Progenitor cell of endocrine pancreas (in vitro differentiated cells): ENCODE results near the gene MYORG. TPM values are rescaled to one million over a fixed set of nuclear protein-coding genes. Genes with fewer than 3 reads are reported as not detected.

ENCODE experiments used
- DNase-seq: peaks from one replicate; pipeline ENCODE4 v3.0.0; 2021; ENCODE audit warnings: low spot score; ENCODE audit not compliant: unreplicated experiment
- H3K27ac Mint-ChIP-seq: 2 replicates; pipeline ENCODE4 v1.8.0; 2021; ENCODE audit warnings: mild to moderate bottlenecking, moderate library complexity, mixed read lengths
- H3K27me3 Mint-ChIP-seq: 2 replicates; pipeline ENCODE4 v1.8.0; 2021; ENCODE audit warnings: mixed read lengths
- H3K36me3 Mint-ChIP-seq: 2 replicates; pipeline ENCODE4 v1.8.0; 2022; ENCODE audit warnings: mixed read lengths; ENCODE audit not compliant: insufficient read depth
- H3K4me1 Mint-ChIP-seq: 2 replicates; pipeline ENCODE4 v1.8.0; 2021; ENCODE audit warnings: low read depth, mixed read lengths
- H3K4me3 Mint-ChIP-seq: 2 replicates; pipeline ENCODE4 v1.8.0; 2021; ENCODE audit warnings: low read depth, mild to moderate bottlenecking, moderate library complexity, mixed read lengths
- H3K9me3 Mint-ChIP-seq: 2 replicates; pipeline ENCODE4 v1.8.0; 2021; ENCODE audit warnings: low read depth, mixed read lengths
- long read RNA-seq: library from polyadenylated mRNA; unstranded; transcript quantifications from one replicate; pipeline ENCODE4 v2.0.0, GENCODE V29; 2020
- total RNA-seq: library from RNA; stranded (reverse); gene quantifications from 2 replicates; pipeline ENCODE4 v1.2.1, GENCODE V29; 2021
- TF ChIP-seq, protein P1 (sequence below): fragments of 200-600 bp; sonication (generic); IDR thresholded peaks from one replicate; pipeline ENCODE4 v1.5.0; 2021; ENCODE audit warnings: antibody characterized with exemption, mild to moderate bottlenecking; ENCODE audit not compliant: unreplicated experiment

The MYORG gene
- total RNA-seq = 8.8 and 9.2 TPM in 2 replicates
- long read RNA-seq, full-length matches to known transcripts = 1 of 4 reads
- long read RNA-seq, partial matches to known transcripts = 0 of 4 reads
- long read RNA-seq, other reads (novel, unspliced or antisense) = 3 of 4 reads

DNA sequence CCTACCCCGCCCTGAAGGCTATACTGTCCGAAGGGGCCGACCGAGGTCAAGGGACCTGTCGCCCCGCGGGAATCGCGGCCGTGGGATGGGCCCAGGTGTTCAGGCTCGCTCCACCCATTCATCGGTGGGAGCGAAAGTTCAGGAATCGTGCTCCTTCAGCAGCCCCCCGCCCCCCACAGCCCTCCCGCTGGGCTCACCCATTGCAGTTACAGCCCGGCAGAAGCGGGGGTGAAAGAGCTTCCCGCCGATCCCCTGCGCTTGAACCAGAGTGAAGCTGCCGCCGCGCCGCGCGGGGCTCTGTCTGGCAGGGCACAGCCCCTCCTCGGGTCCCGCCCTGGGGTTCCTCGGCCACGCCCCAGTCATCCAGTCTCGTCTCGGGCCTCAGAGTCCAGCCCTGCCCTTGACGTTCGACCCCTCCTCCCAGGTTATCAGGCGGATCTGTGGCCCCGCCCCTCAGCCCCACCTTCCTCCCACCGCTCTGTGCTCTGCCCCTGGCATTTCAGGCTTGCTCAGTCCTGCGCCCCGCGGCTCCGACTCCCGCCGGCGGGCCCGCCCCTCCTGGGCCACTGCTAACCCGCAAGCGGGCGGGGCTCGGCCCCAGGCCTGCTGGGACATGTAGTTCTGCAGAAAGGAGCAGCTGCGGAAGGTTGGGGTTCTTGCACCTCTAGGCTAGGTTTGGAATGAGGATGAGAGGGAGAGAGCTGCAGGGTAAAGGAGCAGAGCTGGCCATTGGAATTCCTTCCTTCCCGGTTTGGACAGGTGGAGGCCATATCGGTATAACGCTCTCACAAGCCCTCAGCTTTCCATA, at the start of gene MYORG:
MYORG (minus strand) TSS at position 303 of the 808 bp plus-strand sequence. CDS start 3,955 bp downstream, outside the sequence.
- TF ChIP-seq, protein P1, sequence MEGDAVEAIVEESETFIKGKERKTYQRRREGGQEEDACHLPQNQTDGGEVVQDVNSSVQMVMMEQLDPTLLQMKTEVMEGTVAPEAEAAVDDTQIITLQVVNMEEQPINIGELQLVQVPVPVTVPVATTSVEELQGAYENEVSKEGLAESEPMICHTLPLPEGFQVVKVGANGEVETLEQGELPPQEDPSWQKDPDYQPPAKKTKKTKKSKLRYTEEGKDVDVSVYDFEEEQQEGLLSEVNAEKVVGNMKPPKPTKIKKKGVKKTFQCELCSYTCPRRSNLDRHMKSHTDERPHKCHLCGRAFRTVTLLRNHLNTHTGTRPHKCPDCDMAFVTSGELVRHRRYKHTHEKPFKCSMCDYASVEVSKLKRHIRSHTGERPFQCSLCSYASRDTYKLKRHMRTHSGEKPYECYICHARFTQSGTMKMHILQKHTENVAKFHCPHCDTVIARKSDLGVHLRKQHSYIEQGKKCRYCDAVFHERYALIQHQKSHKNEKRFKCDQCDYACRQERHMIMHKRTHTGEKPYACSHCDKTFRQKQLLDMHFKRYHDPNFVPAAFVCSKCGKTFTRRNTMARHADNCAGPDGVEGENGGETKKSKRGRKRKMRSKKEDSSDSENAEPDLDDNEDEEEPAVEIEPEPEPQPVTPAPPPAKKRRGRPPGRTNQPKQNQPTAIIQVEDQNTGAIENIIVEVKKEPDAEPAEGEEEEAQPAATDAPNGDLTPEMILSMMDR = no peak

DNA sequence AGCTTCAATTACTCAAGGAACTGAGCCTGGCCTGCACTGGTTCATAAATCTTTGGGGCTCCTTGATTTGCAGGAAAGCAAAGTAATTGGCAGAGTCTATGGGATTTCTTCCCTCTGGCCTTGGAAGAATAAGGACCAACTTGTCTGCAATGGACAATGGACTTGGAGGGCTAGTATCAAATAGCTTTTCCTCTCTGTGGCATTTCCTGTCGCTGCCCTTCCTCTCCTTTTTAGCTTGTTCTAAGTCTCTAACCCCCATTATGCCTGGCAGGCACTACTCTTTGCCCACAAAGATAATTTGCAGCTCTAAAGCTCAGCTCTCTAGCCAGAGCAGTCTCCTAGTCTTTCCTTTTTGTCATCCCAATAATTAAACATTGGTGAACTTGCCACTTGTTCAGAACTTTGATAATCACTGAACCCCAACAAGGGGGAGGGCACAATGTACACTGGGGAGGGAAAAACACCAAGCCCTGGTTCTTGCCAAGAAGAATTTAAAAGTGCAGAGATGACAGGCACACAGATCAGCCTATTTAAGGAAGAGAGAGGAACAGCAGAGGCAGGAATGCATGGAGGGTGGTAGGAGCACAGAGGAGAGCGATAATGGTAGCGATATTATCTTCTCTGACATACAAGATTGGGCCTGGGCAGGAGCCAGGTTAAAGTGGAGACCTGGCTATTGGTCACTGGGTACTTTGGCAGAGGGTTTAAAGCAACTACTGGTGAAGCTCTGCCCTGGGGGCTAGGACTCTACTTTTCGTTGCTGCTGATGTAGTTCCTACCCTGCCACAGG, 43.2 kb upstream of the MYORG start:
- Mint-ChIP-seq H3K9me3 (no peaks in the 10 kb centered on the region), H3K27me3 (no peaks in the 10 kb centered on the region), H3K4me3 (no peak overlapping the region), H3K4me1 (no peaks in the 10 kb centered on the region), H3K36me3 (no peaks in the 10 kb centered on the region), H3K27ac (no peak overlapping the region)
- TF ChIP-seq, protein P1 = no peak
- DNase-seq = no peak

More for the DNA sequence above, at the start of gene MYORG:
- peak; percentile 87 for DNase-seq
- Mint-ChIP-seq H3K27ac (peak within 1 kb of the TSS; percentile 89), H3K4me1 (peaks cover 28% of the 10 kb centered on the region), H3K4me3 (peak within 1 kb of the TSS; percentile 86), H3K9me3 (no peaks in the 10 kb centered on the region), H3K27me3 (peaks cover 36% of the 10 kb centered on the region), H3K36me3 (peaks cover 4% of the 10 kb centered on the region)

DNA sequence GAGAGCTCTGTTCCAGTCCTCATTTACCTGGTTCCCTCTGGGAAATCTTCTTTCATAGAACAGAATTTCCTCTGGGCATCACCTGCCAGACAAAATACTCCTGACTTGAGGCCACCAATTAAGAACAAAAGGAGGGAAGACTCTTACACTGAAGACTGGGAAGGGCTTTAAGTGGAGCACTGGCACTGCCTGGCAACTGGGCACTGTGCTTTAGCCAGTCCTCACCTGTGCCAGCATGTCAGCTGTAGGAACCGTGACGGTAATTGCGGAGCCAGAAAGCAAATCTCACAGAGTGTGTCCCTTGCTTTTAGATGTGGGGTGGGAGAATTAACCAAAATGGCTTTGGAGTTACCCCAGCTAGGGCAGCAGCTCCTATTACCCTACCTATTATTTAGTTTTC, 41.0 kb upstream of the MYORG start:
- DNase-seq = no peak
- TF ChIP-seq, protein P1 = no peak
- Mint-ChIP-seq H3K27me3 (no peaks in the 10 kb centered on the region), H3K9me3 (no peaks in the 10 kb centered on the region), H3K4me3 (no peak overlapping the region), H3K27ac (no peak overlapping the region), H3K4me1 (no peaks in the 10 kb centered on the region), H3K36me3 (no peaks in the 10 kb centered on the region)

DNA sequence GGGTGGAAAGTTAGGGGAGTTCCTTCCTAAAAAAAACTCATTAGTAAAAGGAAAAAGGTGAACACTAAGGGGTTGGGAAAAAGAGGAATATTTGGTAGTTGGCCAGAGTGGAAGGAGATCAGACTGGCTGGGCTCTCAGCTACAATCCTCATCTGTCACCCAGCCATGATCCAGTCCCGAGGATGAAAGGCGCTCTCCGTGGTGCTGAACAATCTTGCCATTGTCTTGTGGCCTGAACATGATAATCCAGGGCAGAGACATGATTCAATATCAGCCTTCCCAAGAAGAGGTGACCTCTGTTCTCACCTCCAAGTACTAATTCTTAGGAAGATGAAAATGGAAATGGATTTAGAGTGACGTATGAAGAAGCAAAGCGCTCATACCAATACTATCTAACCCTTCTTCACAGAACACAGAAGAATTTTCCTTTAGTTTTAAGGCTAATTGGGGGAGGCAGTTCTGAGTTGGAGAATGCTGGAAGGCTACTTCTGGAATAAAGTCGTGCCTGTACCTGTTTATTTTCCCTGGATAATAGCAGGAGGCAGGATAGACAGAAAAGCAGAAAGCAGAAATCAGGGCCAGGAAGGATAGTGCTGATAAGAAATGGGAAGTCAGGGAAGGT, 36.6 kb upstream of the MYORG start:
- Mint-ChIP-seq H3K4me3 (no peak overlapping the region), H3K4me1 (no peaks in the 10 kb centered on the region), H3K27ac (no peak overlapping the region), H3K27me3 (peaks cover 2% of the 10 kb centered on the region), H3K9me3 (no peaks in the 10 kb centered on the region), H3K36me3 (no peaks in the 10 kb centered on the region)
- DNase-seq = peak; percentile 64
- TF ChIP-seq, protein P1 = no peak

DNA sequence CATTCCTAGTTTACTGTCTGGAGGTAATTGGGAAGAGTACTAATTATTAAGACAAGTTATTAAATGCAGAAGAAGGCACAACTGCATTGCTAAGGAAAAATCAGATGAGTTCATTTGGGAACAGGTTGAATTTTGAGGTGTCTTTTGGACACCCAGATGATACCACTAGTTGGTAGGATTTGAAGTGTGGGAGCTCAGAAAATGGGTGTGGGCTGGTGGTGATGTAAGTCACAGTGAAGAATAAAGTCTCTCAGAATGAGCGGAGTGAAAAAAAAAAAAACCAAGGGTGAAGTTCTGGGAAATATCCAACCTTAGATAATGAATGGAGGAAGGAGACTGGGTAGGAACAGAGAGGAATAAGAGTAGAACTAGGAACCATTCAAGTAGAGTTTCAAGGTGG, 35.6 kb upstream of the MYORG start:
- Mint-ChIP-seq H3K27ac (no peak overlapping the region), H3K4me3 (no peak overlapping the region), H3K27me3 (peaks cover 2% of the 10 kb centered on the region), H3K9me3 (no peaks in the 10 kb centered on the region), H3K36me3 (no peaks in the 10 kb centered on the region), H3K4me1 (no peaks in the 10 kb centered on the region)
- TF ChIP-seq, protein P1 = no peak
- DNase-seq = no peak
